ENCODE measurements around the gene KAT7. TPM values are rescaled to one million over a fixed set of nuclear protein-coding genes. Genes with fewer than 3 reads are reported as not detected.
A peak's percentile ranks its signal among the peaks of the same experiment; 100 is the strongest.

The KAT7 gene
- polyA plus RNA-seq, 1 donor from 2014 or later, result 31.0 TPM

DNA sequence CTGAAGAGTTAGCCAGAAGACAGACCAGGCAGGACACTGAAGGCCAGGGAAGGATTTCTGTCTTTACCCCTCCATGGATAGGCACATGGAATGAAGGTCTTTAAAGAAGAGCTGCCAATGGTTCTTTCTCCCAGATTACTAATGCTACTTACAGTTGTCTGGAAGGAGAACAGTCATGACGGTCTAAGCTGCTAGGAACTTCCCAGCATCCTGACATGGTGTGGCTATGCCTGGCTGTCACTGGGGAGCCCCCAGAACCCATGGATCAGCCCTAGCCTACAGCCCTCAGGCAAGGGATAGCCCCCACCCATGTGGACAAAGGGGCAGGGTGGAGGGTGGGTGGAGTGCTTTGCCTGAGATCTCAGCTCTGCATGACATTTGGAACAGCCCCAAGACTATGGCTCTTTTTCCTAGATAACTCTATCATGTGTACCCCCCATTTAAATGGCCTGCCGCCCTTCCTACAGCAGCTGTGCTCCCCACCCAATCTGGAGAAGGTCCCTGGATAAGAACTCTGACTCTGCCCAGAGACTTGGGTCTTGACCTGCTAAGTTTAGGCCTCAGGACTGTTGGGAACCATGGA, 9.2 kb upstream of the KAT7 start:
- H3K9me3 ChIP-seq (ENCODE audit: low read length), result no peaks in the 10 kb centered on the region

GRCh38 chr17:49779739-49780231, 8.7 kb upstream of the KAT7 start:
- Histone ChIP-seq H3F3A (ENCODE audit: insufficient read depth, low read length, poor library complexity, severe bottlenecking) (no peaks in the 10 kb centered on the region), H3K9ac (ENCODE audit: low read length) (no peak overlapping the region), H3K9me2 (ENCODE audit: insufficient read depth, low read length) (no peaks in the 10 kb centered on the region), H3K4me3 (ENCODE audit: low read length) (no peak overlapping the region), H2AFZ (ENCODE audit: low read depth, low read length) (no peak overlapping the region), H3K27ac (ENCODE audit: low read length) (no peak overlapping the region), H3K9me3 (ENCODE audit: low read length) (no peaks in the 10 kb centered on the region), H3K27me3 (ENCODE audit: insufficient read depth, low read depth, low read length) (no peaks in the 10 kb centered on the region), H3K4me2 (ENCODE audit: low read length) (no peak overlapping the region), H3K36me3 (ENCODE audit: insufficient read depth, low read length) (no peaks in the 10 kb centered on the region), H4K20me1 (ENCODE audit: insufficient read depth) (no peaks in the 10 kb centered on the region), H3K79me2 (replicated peaks; ENCODE audit: insufficient read depth, low read length) (no peaks in the 10 kb centered on the region)
- TF ChIP-seq EZH2 (IDR thresholded peaks at IDR 0.05; ENCODE audit: borderline replicate concordance, insufficient read depth, low read length, poor library complexity, severe bottlenecking) (no peak), RAD21 (conservative IDR thresholded peaks at IDR 0.05) (peak; percentile 56), CTCF (IDR thresholded peaks at IDR 0.05; ENCODE audit: poor library complexity, severe bottlenecking) (peak; percentile 61), SMC3 (conservative IDR thresholded peaks at IDR 0.05; ENCODE audit: poor library complexity) (peak; percentile 55)

More for the DNA sequence above, 9.2 kb upstream of the KAT7 start:
- Histone ChIP-seq H2AFZ (ENCODE audit: low read depth, low read length) (no peak overlapping the region), H3K36me3 (ENCODE audit: insufficient read depth, low read length) (no peaks in the 10 kb centered on the region), H4K20me1 (ENCODE audit: insufficient read depth) (no peaks in the 10 kb centered on the region), H3K9me2 (ENCODE audit: insufficient read depth, low read length) (no peaks in the 10 kb centered on the region), H3K4me3 (ENCODE audit: low read length) (no peak overlapping the region), H3K27me3 (ENCODE audit: insufficient read depth, low read depth, low read length) (no peaks in the 10 kb centered on the region), H3K4me2 (ENCODE audit: low read length) (no peak overlapping the region), H3K79me2 (replicated peaks; ENCODE audit: insufficient read depth, low read length) (no peaks in the 10 kb centered on the region), H3K27ac (ENCODE audit: low read length) (no peak overlapping the region), H3K9ac (ENCODE audit: low read length) (no peak overlapping the region), H3F3A (ENCODE audit: insufficient read depth, low read length, poor library complexity, severe bottlenecking) (no peaks in the 10 kb centered on the region)
- no peak for TF ChIP-seq SMC3 (conservative IDR thresholded peaks at IDR 0.05; ENCODE audit: poor library complexity)
- TF ChIP-seq TAF1 (IDR thresholded peaks at IDR 0.05; ENCODE audit: low read depth), result no peak
- no peak for TF ChIP-seq REST (IDR thresholded peaks at IDR 0.05; ENCODE audit: borderline replicate concordance)
- TF ChIP-seq EZH2 (IDR thresholded peaks at IDR 0.05; ENCODE audit: borderline replicate concordance, insufficient read depth, low read length, poor library complexity, severe bottlenecking), result no peak
- TF ChIP-seq RAD21 (conservative IDR thresholded peaks at IDR 0.05), result no peak
- TF ChIP-seq CTCF (IDR thresholded peaks at IDR 0.05; ENCODE audit: poor library complexity, severe bottlenecking), result no peak
